Measurements from ENCODE around the gene GPRIN3.

DNA sequence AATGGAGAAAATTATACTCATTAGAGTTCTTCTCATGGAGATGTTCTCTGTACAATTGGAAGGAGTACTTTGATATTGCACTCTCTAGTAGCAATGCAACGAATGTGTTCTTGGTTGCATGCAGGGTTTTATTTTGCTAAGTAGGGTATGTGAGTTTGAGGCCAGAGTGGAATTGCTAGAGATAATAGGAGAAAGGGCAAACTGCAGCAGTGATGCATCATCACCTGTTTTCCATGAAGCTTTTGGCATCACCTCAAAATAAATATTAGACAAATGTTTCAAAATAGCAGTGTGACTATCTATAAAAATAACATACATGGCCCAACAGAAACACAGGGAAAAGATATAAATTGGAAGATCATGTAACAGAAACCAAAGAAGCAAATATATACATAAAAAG, 103.0 kb downstream of the GPRIN3 start:
- TF ChIP-seq ZNF749 (CRISPR knock-in tag; IDR thresholded peaks at IDR 0.05; ENCODE audit: borderline replicate concordance) = no peak
- no peak for TF ChIP-seq HNRNPK (IDR thresholded peaks at IDR 0.05; ENCODE audit: low read depth, low read length, poor library complexity, severe bottlenecking)
- TF ChIP-seq FOSL1 (CRISPR knock-in tag; IDR thresholded peaks at IDR 0.05; ENCODE audit: borderline replicate concordance) = no peak
- TF ChIP-seq ZBTB7A (CRISPR knock-in tag; IDR thresholded peaks at IDR 0.05) = no peak
- TF ChIP-seq ZNF569 (CRISPR knock-in tag; IDR thresholded peaks at IDR 0.05; ENCODE audit: borderline replicate concordance) = no peak
- no peak for TF ChIP-seq NFE2L2 (IDR thresholded peaks at IDR 0.05; ENCODE audit: low read length)
- TF ChIP-seq RELA (CRISPR knock-in tag; IDR thresholded peaks at IDR 0.05) = no peak
- TF ChIP-seq NR2C2 (CRISPR knock-in tag; IDR thresholded peaks at IDR 0.05; ENCODE audit: borderline replicate concordance) = no peak
- no peak for TF ChIP-seq ZNF263 (CRISPR knock-in tag; IDR thresholded peaks at IDR 0.05)
- no peak for TF ChIP-seq POLR2AphosphoS5 (IDR thresholded peaks at IDR 0.05; ENCODE audit: low read depth, low read length)
- no peak for TF ChIP-seq EP300 (IDR thresholded peaks at IDR 0.05; ENCODE audit: low read depth in 2 of 2, low read length in 2 of 2)
- TF ChIP-seq EP300 (CRISPR knock-in tag; IDR thresholded peaks at IDR 0.05; ENCODE audit: borderline replicate concordance) = no peak
- TF ChIP-seq, protein P1, sequence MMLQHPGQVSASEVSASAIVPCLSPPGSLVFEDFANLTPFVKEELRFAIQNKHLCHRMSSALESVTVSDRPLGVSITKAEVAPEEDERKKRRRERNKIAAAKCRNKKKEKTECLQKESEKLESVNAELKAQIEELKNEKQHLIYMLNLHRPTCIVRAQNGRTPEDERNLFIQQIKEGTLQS (CRISPR knock-in tag; IDR thresholded peaks at IDR 0.05) = no peak
- TF ChIP-seq NFYB (CRISPR knock-in tag; IDR thresholded peaks at IDR 0.05) = no peak
- TF ChIP-seq FOXM1 (CRISPR knock-in tag; IDR thresholded peaks at IDR 0.05) = no peak

All from HepG2 (cell line).